Forelimb muscle (tissue), 1 donor: ENCODE results near the gene NIPBL. TPM values are rescaled to one million over a fixed set of nuclear protein-coding genes. Genes with fewer than 3 reads are reported as not detected.
A peak's percentile ranks its signal among the peaks of the same experiment; 100 is the strongest.
"Not testable (repeated sequence)": the region's sequence is repeated elsewhere in the genome, so short reads cannot be mapped to it uniquely, and the experiment has no call there.

Experiments
- DNase-seq: peaks from one replicate; pipeline ENCODE4 v3.0.0-alpha.2; 2013; ENCODE audit warnings: low read depth
- polyA plus RNA-seq: library from polyadenylated mRNA; unstranded; fragments of 120-200 nt; gene quantifications from one replicate; pipeline ENCODE4 v1.2.1, GENCODE V29; 2013; ENCODE audit not compliant: insufficient read length

Gene NIPBL
- polyA plus RNA-seq, 1 donor, result 37.2 TPM

GRCh38 chr5:36948650-36949049, 72.1 kb downstream of the NIPBL start:
- no peak for DNase-seq

GRCh38 chr5:36949593-36949992, 73.0 kb downstream of the NIPBL start:
- no peak for DNase-seq

DNA sequence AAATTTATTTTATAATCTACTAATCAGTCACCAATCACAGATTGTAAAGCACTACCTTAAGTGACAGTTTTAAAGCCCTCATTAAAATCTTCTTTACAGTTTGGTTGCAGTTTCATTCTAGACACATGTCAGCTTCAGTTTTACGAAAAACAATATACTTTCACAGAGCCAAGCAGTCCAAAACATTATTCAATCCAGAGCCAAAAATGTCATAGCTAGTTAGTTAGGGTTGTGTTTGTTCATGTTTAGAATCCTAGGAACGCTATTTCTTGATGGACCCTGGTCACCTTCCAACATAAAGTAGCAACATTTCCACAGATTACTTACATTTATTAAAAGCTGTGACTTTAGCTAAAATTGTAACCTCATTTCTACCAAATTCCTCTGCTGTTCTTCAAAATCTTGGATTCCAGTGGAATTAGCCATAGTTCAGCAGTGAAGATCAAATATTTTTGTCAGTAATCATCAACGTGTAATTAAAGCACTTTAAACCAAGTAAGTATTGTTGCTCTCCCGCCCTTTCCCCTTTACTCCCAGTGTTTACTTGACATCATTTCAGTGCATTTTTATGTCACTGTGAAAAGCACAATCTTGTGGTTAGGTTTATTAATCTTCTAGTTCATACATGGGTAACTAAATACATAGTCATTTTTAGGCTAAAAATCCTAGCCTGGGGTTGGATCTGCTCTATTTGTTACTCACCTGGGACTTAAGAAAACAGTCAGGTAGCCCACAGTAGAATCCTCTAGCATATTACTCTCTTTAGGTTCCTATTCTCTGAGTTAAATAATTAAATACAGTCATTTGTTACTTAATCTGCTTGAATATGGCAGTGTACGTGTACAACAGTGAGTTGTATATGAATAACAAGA, 74.3 kb downstream of the NIPBL start:
- DNase-seq, result no peak

- no peak for DNase-seq
Measured at GRCh38 chr5:36953043-36953442, 76.5 kb downstream of the NIPBL start.

- DNase-seq, result no peak
Measured at GRCh38 chr5:36957953-36958537, 81.5 kb downstream of the NIPBL start.

GRCh38 chr5:36958612-36959011, 82.0 kb downstream of the NIPBL start:
- no peak for DNase-seq

DNA sequence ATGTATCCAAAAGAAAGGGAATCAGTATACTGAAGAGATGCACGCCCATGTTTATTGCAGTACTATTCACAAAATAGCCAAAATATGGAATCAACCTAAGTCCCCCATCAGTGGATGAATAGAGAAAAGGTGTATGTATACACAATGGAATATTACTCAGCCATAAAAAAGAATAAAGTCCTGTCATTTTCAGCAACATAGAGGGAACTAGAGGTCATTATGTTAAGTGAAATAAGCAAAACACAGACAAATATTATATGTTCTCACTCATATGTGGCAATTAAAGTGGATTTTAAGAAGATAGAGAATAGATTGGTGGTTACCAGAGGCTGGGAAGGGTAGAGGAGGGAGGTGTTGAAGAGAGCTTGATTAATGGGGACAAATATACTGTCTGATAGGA, 88.6 kb downstream of the NIPBL start:
- no peak for DNase-seq

- no peak for DNase-seq
Measured at GRCh38 chr5:36969700-36970395, 93.3 kb downstream of the NIPBL start.

DNA sequence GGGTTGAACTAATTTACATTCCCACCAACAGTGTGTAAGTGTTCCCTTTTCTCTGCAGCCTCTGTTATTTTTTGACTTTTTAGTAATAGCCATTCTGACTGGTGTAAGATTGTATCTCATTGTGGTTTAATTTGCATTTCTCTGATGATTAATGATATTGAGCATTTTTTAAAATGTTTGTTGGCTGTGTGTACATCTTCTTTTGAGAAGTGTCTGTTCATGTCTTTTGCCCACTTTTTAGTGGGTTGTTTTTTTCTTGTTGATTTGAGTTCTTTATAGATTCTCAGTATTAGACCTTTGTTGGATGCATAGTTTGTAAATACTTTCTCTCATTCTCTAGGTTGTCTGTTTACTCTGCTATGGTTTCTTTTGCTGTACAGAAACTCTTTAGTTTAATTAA, 101.6 kb downstream of the NIPBL start:
- no peak for DNase-seq

- no peak for DNase-seq
Measured at GRCh38 chr5:36982146-36982545, 105.6 kb downstream of the NIPBL start.

DNA sequence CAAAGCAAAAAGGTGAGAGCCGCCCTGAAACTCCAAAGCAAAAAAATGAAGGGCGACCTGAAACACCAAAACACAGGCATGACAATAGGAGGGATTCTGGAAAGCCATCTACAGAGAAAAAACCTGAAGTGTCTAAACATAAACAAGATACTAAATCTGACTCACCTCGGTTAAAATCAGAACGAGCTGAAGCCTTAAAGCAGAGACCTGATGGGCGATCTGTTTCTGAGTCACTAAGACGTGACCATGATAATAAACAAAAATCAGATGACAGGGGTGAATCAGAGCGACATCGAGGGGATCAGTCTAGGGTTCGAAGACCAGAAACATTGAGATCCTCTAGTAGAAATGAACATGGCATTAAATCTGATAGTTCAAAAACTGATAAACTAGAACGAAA, 108.8 kb downstream of the NIPBL start:
- DNase-seq, result no peak

DNA sequence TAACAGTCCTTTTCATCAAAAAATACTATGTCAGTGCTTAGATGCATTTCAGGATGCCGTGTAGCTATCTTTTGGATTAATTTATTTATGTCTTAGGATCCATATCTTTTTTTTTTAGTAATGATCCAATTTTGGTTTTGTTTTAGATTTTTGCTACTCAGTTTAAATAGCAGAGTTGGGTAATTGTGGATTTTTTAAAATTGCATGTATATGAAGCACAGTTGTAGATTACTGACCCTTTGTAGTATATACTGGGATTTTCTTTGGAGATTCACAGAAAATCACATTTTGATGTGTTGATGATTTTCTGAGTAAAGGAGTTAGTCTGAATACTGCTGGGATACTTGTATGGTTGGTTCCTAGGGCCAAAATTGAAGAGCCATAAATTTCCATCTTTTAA, 111.8 kb downstream of the NIPBL start:
- DNase-seq, result no peak

DNA sequence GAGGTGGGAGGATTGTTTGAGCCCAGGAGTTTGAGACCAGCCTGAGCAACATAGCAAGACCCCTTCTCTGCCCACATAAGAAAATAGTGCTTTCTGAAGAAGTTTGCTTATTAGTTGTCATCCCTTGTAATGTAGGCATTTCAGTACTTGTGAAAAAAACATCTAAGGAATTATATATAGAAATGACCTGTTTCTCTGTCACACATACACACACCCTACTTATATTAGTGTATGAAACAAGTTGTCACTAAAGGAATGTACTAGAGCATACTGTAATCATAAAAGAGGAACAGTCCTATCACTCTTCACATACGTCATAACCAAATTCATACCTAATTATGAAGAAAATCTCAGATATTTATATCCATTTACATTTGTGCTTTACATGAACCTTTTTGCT, 122.0 kb downstream of the NIPBL start:
- DNase-seq, result no peak

DNA sequence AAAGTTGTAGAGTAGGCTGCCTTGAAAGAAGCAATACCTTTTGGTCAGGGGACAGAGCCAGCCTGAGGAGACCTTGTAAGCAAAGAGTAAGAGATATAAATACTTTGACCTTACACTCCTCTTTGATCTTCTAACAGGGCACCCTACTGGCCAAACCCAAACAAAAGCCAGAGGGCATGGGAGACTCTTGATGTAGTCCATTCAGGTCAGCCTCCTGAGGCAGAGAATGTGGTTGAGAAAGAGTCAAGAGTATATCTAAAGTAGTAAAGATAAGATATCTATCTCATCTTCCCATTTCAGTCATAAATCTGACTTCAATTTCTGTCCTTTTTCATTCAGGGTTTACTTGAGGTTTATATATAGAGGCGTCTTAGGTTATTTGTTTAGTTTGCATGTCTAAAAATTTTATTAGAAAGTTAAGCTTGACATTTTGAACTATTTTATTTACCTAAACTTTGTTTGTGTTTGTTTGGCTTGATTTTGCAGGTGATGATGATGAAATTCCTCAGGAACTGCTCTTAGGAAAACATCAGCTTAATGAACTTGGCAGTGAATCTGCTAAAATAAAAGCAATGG, 125.7 kb downstream of the NIPBL start:
- DNase-seq, result no peak

- no peak for DNase-seq
Measured at GRCh38 chr5:37005252-37005651, 128.7 kb downstream of the NIPBL start.

DNA sequence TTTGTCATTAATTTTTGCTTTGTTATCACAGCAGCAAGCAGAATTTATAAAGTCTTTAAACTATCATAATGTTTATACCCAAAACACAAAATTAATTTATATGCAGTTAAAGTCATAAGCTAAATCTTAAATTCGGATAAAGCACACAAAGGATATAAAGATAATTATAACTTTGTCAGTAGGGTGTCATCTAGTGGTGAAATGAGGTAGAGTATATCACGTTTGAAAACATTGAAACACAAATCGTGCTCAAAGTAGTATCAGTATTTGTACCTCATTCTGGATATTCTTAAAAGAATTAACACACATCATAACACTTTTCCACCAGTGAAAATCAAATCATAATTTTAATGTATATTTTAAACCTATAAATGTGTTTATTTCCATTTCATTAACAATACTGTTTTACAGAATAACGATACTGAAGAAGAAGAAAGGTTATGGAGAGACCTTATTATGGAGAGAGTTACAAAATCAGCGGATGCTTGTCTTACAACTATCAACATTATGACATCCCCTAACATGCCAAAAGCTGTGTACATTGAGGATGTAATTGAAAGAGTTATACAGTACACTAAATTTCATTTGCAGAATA, 129.5 kb downstream of the NIPBL start:
- peak; percentile 16 for DNase-seq

DNA sequence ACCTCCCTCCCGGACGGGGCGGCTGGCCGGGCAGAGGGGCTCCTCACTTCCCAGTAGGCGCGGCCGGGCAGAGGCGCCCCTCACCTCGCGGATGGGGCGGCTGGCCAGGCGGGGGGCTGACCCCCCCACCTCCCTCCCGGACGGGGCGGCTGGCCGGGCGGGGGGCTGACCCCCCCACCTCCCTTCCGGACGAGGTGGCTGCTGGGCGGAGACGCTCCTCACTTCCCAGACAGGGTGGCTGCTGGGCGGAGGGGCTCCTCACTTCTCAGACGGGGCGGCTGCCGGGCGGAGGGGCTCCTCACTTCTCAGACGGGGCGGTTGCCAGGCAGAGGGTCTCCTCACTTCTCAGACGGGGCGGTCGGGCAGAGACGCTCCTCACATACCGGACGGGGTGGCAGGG, 136.6 kb downstream of the NIPBL start:
- DNase-seq, result not testable (repeated sequence)

- DNase-seq, result no peak
Measured at GRCh38 chr5:37014321-37014720, 137.8 kb downstream of the NIPBL start.

DNA sequence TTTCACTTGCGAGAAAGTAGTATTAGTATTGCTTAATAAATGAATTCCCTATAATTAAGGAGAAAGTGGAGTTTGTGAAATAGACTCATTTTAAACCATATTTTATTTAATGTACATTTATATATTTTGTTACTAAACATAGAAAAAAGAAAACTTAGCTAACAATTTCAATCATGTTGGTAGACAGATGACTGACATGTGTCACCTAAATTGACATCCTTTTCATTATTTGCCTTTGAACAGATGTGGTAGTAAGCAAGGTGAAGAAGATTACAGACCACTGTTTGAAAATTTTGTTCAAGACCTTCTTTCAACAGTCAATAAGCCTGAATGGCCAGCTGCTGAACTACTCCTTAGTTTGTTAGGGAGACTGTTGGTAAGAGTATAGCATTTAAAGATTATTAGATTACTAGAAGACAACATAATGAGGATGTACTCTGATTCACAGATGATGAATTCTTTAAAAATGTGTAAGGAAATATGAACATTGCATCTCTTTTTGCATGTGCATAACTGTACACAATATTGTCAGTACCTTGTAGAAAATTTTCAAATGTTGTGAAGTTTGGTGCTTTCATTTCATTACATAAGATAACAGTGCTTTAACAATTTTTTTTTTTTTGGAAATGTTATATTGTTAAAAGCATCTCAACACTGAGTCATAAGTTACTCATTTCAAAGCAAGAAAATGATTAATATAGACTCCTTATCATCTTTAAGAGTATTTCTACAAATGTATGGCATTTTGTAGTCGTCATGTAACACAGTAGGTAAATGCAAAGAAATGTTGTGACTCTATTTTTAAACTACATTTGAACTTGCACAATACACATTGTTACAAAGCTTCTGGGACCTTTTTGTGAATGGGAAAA, 139.5 kb downstream of the NIPBL start:
- no peak for DNase-seq

DNA sequence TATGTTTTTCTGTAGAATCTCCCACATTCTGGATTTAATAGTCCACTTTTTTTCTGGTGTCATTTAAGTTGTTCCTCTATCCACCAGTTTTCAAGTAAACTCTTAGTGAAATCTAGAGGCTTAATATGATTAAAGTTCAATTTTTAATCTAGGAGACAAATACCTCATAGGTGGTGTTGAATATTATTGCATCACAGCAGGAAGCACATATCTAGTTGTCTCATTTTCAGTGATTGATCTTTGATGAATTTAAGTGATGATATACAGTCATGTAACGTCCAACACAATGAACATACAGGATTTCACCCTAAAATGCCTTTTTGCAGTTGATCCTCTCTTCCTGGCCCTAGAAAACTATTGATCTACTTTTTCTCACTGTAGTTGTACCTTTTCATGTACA, 152.3 kb downstream of the NIPBL start:
- no peak for DNase-seq

- no peak for DNase-seq
Measured at GRCh38 chr5:37029436-37029835, 152.9 kb downstream of the NIPBL start.
